ENCODE data around the gene DAAM1.

The DAAM1 gene

DNA sequence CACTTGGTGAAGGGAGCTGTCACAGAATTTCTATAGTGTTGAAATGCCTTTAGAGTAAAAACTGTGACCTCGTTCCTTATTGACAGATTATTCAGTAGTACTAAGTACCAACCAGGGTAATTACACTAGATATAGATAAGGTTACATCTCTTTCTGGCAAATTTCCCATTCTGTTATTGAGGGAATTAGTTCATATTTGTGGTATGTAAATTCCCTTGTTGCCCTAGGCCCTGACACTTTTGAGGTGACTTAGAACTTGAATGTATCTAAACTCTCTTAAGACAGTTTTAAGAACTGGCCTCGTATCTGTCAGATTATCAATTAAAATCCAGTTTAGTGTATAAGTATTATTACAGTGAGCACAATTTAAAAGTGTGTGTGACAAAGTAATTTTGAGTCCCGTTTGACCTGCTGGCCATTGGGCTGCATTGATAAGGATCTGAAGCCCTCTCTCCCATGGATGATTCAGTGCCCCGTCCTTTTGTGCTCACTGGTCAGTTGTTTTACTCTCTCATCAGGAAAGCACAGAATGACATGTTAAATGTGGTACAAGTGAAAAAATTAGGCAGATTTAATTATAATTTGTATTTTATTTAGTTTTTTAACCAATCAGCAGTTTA, 153.5 kb downstream of the DAAM1 start:
- DNase-seq (ENCODE audit: low read depth) = no peak

DNA sequence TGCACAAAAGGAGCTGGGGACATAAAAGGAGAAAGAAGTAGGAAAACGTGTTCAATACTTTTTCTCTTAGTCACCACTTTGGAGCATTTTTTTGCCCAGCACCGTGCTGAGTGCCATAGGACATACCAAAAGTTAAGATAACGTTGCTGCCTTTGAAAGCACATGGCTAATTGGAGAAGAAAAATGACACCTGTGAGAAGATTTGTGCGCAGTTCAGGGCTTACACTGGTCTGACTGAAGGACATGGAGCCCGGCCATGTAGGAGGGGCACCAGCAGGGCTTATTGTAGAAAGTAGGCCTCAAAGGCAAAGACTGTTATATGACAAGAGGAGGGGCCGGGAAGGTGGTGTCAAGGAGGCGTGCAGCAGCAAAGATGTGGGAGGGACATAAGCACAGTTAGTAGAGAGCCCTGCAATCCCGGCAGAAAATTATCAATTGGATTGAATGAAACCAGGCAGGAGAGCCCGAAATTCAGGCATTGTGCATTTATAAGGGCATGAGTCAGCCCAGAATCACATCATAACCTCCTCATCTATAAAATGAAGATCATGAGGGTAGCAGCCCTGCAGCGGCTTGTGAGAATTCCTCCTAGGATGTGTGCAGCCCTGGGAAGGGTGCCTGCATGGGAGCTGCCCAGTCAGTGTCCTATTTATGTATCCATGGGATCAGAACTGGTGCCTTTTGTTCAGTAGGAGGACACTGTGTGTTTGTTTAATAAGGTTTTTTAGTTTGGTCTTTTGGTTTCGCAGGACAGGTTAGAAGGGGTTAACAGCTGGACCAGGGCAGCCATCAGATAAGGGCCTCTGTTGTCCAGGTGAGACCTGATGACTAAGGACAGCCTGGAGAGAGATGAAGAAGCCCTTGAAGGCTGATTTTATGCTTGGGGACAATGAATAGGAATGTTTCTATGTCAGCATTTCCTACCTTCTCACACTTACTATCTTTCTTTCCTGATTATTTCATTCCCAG, 154.3 kb downstream of the DAAM1 start:
- no peak for DNase-seq (ENCODE audit: low read depth)

DNA sequence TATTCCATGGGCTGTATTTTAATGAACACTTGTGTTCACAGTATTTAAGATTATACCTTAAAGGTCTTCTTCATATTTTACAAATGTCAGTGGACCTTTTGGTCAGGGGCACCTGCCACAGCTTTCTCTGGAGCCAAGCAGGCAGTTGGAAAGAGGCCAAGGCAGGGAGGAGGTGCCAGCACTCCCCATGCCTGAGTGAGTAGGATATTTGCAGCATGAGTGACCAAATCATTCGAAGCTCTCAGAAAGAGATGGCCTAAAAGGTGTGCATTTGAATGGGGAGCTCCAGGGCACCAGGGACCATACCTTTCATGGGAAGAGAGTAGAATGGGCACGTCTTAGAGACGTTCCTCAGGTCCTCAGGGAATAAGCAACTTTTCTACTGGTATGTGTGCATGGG, 155.1 kb downstream of the DAAM1 start:
- no peak for DNase-seq (ENCODE audit: low read depth)

DNA sequence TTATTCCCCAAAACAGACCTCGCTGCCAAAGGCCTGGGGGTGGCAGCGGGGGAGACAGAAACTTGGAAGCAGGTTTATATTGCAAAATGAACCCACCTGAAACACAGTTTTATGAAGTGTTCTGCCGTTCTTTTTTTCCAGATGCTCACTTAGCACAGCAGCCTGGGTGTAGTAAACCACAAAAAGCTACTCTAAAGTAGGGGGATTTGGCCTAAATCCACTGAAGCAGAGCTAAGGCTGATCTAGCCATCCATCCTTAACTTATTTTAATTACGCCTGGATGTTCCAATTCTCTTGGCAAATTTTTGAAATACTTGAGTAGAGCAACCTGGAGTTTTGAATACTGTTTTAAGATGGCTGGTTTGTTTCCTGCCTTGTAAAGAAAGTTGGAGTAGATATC, 155.5 kb downstream of the DAAM1 start:
- DNase-seq (ENCODE audit: low read depth) = no peak

DNA sequence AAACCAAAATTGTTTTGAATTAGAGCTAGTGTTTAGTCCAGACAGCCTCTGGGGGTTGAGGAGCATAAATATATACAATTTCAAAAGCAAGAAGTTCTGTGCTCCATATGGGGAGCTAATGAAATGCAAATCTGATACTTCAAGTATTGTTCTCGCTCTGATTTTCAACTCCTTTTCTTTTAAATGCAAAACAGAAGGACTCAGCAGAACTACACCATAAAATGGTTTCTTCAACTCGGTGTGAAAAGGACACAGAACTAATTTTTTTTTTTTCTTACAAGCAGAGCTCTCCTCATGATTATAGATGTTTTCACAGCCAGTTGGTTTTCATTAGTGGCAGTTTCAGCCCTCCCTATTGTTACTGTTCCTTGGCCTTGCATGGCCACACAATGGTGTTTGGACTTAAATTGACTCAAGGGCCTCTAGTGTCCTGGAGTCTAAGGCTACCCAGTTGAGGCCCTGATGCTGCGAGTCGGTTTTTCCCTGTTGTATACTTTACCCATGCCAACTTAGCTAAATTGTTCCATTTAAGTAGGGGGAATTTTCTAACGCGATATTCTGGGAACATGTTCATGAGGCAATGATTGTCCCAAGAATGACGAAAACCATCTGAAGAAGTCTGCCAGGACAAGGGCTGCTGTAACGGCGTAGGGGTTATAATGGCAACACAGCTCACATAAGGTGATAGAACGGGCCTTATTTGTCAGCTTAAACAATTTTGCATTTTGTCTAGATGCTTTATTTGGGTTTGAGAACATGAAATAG, 156.4 kb downstream of the DAAM1 start:
- DNase-seq (ENCODE audit: low read depth) = no peak

DNA sequence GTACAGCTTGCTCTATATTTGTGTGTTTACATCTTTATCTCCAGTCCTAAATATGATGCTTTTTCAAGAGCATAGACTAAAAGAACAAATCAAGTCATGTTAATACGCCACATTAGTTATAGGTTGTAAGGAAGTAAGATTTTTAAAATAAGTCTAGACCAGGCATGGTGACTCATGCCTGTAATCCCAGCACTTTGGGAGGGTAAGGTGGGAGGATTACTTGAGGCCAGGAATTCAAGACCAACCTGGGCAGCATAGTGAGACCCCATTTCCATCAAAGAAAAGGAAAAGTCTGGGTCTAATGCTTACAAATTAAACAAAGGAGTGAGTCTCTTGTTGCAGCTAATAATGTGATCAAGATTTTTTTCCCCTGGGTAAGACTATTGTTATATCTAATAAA, 157.9 kb downstream of the DAAM1 start:
- DNase-seq (ENCODE audit: low read depth) = no peak

DNA sequence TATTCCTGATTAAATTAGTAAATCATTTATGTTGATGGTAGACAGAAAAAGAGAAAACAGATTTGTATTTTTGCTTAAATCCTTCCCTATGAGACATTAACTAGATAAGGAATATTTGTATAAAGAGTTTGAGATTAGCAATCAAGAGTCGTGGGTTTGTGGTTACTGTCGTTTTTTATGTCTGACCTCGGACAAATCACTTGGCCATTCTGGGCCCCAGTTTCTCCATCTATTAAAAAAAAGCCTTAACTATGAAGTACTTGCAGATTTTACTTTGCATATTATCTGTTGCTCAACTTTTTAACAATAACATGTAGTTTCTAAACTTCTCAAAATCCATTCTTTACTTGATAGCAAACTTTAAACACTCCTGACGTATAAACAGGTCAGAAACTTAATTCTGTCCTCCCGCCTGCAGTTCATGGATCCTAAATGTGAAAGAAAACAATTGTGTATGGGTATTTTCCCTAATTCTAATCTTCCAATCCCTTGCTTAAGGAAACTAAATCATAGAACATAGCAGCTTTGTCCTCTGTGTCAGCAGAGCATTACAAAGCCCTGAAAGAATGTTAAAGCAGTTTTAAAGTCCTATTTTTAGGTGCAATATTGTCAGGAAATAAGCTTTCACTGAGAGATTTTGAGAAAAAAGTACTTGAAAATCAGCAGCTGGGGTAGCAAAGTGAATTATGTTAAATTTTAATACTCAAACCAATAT, 158.5 kb downstream of the DAAM1 start:
- DNase-seq (ENCODE audit: low read depth) = no peak

DNA sequence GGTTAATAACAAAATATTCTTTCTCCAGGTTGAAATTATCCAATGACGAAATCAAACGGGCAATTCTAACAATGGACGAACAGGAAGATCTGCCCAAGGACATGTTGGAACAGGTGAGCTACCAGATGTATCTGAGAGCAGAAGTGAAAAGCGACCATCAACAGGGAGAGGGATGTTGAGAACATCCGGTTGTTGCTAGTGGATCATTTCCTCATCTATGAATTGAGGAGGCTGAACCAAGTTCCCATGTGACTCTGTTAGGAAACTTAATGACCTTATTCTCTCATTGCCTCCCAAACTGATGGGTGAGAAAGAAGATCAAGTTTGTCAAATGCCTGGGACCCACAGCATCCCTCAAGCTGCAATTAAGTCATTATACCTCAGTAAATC, 159.0 kb downstream of the DAAM1 start:
- no peak for DNase-seq (ENCODE audit: low read depth)

DNA sequence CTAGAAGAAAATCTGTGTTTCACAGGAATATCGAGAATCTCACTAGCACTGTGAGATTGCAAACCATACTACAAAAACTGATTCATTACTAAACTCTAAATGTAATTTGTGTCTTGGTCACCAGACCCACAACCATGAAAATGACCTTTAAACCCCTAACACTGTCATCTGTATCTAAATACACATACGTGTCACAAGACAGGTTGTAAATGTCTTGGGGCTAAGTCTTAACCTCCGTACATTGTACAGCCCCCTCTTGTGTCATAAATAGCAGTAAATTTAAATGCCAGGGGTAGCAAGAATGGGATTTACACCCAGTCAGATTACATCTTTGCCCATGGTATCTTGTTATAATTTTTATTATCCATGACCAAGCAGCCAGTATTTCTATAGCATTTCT, 159.4 kb downstream of the DAAM1 start:
- DNase-seq (ENCODE audit: low read depth) = no peak

DNA sequence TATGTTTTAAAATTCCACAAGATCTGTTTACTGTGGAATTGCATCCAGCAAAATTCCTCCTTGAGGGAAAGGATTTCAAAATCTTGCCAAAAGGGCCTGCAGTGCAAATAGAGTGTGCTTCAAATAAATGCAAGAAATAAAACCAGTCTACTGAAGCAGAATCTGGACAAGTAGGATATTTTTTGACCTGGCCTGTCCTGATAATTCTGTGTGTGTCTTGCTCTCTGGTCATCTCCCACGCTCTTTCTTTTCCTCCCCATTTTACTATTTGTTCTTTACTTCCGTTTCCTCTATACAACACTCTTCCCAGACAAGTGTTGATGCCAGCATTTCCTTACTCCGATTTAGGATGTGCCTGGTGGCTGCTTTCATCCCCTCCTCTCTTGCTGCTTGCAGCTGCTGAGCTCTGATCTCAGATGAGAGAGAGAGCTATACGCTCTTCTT, 160.8 kb downstream of the DAAM1 start:
- no peak for DNase-seq (ENCODE audit: low read depth)

DNA sequence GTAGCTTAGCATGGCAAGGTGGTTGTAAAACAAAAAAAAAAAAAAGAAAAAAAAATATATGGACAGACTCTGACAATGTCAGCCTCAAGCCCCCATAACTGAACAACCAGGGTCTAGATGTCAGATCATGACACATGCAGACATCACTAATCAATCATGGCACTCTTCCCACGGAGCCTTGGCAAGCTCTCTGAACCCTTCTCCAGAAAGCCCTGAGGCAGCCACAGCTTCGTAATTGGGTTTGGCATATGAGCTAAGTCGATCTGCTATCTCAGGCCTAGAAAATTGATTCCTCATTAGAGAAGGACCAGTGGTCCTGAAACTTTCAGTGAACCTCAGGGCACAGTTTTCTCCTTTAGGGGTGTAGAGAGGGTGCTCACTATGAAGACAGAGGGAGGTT, 164.5 kb downstream of the DAAM1 start:
- DNase-seq (ENCODE audit: low read depth) = no peak

DNA sequence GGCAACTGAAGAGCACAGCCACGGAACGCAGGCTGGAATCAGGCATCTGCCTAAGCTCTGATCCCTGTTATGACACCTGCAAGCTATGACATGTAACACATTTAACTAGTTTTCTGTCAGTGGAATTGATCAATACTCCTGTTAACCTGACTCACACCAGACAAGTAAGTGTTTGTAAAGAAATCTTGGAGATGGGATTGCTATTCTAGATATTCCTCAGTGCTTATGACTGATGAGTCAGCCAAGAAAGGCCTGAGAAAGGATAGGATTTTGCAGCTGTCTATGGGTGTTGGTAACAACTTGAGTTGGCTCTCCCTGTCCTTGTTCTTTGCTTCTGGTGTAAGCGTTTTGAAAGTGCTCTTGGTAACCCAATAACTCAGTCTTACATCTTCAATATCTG, 166.2 kb downstream of the DAAM1 start:
- no peak for DNase-seq (ENCODE audit: low read depth)

DNA sequence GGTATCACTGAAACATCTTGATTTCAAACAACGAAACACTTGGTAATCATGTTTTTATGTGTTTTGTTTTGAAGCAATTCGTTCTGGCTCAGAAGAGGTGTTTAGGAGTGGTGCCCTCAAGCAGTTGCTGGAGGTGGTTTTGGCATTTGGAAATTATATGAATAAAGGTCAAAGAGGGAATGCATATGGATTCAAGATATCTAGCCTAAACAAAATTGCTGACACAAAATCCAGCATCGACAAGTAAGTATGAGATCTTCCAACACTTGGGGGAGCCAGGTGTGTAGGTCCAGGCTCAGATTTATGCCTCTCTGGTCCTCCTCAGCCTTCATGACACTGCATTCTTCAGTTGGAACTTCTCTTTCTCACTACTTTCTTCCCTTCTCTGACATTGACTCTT, 166.6 kb downstream of the DAAM1 start:
- no peak for DNase-seq (ENCODE audit: low read depth)

DNA sequence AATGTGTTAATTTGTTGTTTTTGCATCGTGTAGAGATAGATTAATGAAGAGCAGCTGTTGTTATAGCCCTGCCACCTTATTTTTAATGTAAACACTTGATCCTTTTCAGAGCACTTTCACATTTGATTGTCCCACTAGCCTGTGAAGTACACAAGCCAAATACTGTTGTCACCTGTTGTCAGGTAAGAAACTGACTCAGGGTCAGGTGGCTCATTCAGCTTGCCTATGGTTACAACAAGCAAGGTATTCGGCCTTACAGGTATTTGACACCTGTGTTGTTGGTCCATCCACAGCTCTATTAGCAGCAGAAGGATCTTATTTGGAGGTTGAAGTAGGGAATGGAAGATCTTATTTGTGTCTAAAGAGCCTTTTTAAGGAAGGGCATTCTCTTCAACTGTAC, 167.8 kb downstream of the DAAM1 start:
- DNase-seq (ENCODE audit: low read depth) = no peak

DNA sequence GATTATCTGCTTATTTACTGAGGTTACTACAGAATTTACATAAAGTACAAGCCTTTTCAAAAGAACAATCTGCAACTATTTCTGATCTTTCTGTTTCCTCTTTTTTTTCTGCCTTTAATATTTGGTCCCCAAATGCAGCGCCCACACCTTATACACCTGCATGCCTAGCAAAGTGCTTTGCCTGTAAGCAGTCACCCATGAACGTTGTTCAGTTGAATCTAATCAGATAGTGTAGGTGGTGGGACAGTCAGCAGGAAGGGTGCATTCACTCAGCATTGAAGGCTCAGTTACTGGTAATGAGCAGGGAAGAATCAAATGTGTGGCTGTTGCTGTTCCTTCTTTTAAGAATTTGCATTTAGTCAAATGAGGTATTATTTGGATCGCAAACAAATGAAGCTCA, 168.3 kb downstream of the DAAM1 start:
- no peak for DNase-seq (ENCODE audit: low read depth)

DNA sequence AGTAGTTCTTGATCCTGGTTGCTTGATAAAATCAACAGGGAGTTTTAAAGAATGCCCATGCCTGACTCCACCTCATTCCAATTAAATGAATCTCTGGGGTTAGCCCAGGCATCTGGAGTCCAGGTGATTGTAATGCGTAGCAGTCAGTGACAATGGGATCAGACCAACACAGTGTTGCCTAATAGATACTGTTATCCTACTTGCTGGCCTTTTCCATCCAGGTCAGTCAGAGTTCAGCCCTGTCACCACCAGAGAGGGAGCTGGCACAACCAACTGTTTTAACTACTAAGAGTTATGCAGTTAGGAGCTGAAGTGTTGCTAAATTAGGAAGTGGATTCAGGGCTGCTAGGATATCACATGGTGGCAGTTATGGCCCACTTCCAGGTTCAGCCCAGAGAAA, 169.6 kb downstream of the DAAM1 start:
- no peak for DNase-seq (ENCODE audit: low read depth)

DNA sequence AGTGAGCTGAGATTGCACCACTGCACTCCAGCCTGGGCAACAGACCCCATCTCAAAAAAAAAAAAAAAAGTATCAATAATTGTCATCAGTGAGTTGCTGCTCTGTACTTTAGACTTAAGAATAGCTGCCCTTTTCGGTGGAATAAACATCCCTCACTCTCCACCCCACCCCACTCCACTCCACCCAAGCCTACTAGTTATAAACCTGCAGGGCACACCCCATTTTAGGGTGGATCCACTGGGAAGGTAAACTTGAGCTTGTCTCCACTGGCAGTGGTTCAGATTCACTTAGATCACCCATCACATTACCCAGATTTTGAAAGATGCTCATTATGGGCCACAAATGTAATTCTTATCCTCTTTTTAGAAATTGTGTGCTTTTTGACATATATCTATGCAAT, 170.3 kb downstream of the DAAM1 start:
- no peak for DNase-seq (ENCODE audit: low read depth)

DNA sequence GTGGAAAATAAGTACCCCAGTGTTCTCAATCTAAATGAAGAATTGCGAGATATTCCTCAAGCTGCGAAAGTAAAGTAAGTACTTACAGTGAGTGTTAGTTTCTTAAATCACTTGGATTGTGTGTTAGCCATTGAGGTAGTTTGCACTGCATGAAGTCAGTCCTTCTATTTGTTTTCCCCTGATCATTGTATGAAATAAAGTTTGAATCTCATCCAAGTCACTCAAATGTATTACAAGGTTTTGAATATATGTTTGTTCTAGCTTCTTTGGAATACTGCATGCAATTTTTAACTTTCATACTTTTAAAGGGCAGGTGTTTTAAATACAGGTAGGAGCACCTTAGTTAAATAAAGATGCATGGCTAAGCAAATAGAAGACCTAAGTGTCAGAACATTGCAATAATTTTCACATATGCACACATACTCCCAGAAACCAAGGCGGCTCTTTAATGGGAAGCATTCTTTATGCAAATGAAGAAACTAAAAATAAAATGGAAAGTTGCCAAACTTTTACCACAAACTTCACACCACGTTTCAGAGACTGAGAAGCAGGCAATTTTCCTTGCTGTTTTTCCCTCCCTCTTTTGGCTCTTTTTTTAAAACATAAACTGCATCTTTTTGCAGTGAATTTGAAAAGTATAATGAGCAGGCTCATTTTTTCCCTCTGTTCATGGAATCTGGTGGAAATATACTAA, 171.1 kb downstream of the DAAM1 start:
- no peak for DNase-seq (ENCODE audit: low read depth)

DNA sequence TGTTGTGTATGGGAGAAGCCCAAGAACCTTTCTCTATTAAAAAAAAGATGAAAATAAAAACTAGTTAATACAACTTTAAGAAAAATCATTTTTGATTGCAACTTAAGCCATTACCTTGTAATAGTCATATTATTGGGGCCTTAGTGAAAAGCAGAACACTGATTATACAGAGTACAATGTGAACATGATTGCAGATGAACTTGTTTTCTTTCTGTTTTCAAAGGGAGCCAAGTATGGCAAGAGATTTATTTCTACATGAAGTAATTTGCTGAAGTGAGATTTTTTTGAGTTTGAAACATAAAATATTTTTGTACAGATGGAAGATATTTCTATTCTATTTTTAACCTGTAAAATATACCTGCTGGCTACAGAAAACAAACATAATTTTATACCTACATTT, 171.8 kb downstream of the DAAM1 start:
- DNase-seq (ENCODE audit: low read depth) = no peak

DNA sequence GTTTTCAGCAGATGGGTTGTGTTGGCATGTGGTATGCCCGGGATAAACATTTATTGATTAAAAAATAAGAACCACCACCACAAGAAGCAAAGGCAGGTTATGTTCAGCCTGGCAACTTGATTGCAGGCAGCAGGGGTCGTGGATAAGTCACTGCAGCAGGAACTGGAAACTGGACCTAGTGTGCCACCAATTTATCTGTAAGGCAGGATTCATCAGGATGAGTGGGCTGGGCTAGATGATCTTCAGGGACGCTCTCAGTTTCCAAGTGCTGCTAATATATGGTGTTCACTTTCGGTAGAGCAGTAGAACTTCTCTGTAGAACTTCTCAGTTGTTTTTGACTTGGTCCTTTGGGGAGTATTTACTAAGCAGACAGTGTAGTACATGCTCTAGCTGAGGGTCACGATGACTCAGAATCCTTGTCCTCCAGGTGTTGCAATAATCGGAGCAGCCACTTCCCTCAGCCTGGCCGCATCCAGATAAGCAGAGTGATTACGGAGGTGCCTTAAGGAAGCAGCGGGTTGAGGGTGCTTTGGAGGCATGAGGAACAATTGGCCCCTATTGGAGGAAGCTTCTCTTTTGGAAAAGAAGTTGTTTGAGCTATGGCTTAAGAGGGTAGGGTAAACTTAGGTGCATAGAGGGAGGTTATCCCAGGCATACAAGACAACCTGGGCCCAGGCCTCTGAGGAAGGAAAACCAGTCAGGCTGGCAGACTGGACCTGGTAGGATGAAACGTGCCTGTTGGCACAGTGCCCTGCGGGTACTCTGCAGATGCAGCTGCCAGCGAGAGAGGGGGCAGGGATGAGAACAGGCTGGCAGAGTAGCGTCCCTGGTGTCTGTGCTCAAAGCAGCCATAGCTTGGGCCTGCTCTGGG, 172.7 kb downstream of the DAAM1 start:
- DNase-seq (ENCODE audit: low read depth) = no peak

DNA sequence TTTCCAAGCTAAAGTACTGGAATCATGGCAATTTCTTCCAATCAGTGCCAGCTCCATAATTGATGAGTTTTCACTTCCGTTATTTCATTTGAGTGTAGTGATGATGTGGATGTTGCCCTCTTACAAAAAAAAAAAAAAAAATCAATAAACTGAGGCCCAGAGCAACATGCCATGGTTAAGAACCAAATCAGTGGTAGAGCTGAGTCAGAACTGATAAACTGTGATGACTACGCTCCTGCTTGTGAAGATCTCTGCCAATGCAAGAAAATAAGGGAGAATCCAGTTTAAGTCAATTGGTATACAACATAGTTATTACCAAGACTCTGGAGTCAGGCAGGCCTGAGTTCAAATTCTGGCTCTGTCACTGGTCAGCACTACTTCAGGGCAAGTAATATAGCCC, 174.0 kb downstream of the DAAM1 start:
- no peak for DNase-seq (ENCODE audit: low read depth)

Data from activated T-cell treated with anti-CD3 and anti-CD28 coated beads for 48 hours (primary cell).